Right lobe of liver (tissue), 6 donors: ENCODE results near the gene ARL15. TPM values are rescaled to one million over a fixed set of nuclear protein-coding genes. Genes with fewer than 3 reads are reported as not detected.

ENCODE experiments used
- ATAC-seq, 4 donors: fragments of 200-7000 bp; cut with Tn5 transposase; one replicate each; pipeline ENCODE4 v1.9.1; 2020; ENCODE audit warnings: mild to moderate bottlenecking in 4 of 4, moderate library complexity in 4 of 4
- DNase-seq, 3 donors: peaks; one replicate each; pipeline ENCODE4 v3.0.0-alpha.2; 2020
- H3K27ac ChIP-seq, 3 donors: fragments of 200-600 bp; one replicate each; pipeline ENCODE4 v1.8.0; 2022
- H3K27me3 ChIP-seq, 2 donors: fragments of 200-600 bp; one replicate each; pipeline ENCODE4 v1.8.0; 2022
- H3K36me3 ChIP-seq, 4 donors: fragments of 200-600 bp; sonication (generic) in 1 of 4; one replicate each; pipeline versions ENCODE4 v1.5.1 to v1.8.0; 2017 to 2022; ENCODE audit warnings: control low read depth in 1 of 4
- H3K4me1 ChIP-seq, 4 donors: fragments of 200-600 bp; sonication (generic) in 1 of 4; one replicate each; pipeline versions ENCODE4 v1.5.1 to v1.8.0; 2017 to 2022; ENCODE audit warnings: control low read depth in 1 of 4
- H3K4me3 ChIP-seq, 3 donors: fragments of 200-600 bp; one replicate each; pipeline ENCODE4 v1.8.0; 2022
- H3K9me3 ChIP-seq, 4 donors: fragments of 200-600 bp; sonication (generic) in 1 of 4; one replicate each; pipeline versions ENCODE4 v1.5.1 to v1.8.0; 2017 to 2022; ENCODE audit warnings: control low read depth in 1 of 4
- CTCF ChIP-seq, 4 donors: fragments of 200-600 bp in 3 of 4; fragments of 450-650 bp in 1 of 4; IDR thresholded peaks; one replicate each; pipeline versions ENCODE4 v1.5.1 to v1.8.0; 2016 to 2022; ENCODE audit warnings: antibody characterized with exemption in 4 of 4, mild to moderate bottlenecking in 2 of 4
- POLR2A ChIP-seq: fragments of 450-650 bp; IDR thresholded peaks from one replicate; pipeline ENCODE4 v1.6.1; 2017; ENCODE audit warnings: antibody characterized with exemption, mild to moderate bottlenecking
- WGBS: methylation state at CpG from one replicate; pipeline ENCODE4 v1.1.6; 2018; ENCODE audit warnings: low coverage, low lambda C conversion rate; ENCODE audit not compliant: insufficient coverage; ENCODE audit errors: missing lambda C conversion rate; 5-methylcytosine and 5-hydroxymethylcytosine counted together
- intact Hi-C, 2 donors: fragments of 100-400 bp; cut with DNase I; formaldehyde crosslinking; loops; one replicate each; pipeline versions ENCODE4 v1.11.2 to v1.14.1; 2022
- total RNA-seq, 6 experiments: library from RNA; depleted of rRNA in 2 of 6; stranded (reverse); fragments of >200 nt in 2 of 6; fragmentation: NEBNext Ultra II Directional in 3 of 6; extraction: Animal tissue kit (Norgen Biotek cat#: 25700) in 3 of 6; gene quantifications; one replicate each; pipeline versions ENCODE4 v1.1.0 to v1.2.4, GENCODE V29; 2016 to 2023
- donor health status: DM: no; HTN: yes; CAD: no.
- donor health status: DM: no; HTN: no; CAD: no.
- donor health status: DM: no; HTN: no; CAD: no.
- donor health status: DM: no; HTN: yes; CAD: no.
- donor health status: DM: no; HTN: yes; CAD: no.

The ARL15 gene
- total RNA-seq, 6 experiments from 2014 or later, result 6.3 to 16.5 (median 9.6) TPM

GRCh38 chr5:53972314-53972713 is 338.1 kb downstream of the ARL15 start:
- ATAC-seq, result peak in 3 of 4 donors; percentile 53 to 77 (median 64)
- Histone ChIP-seq H3K9me3 (no peaks in the 10 kb centered on the region), H3K27ac (no peak overlapping the region), H3K27me3 (no peaks in the 10 kb centered on the region), H3K4me1 (peaks cover 0 to 4% (median 0%) of the 10 kb centered on the region in 4 donors), H3K4me3 (no peak overlapping the region), H3K36me3 (no peaks in the 10 kb centered on the region)
- 50% methylated on average over 4 of the region's 4 CpGs for WGBS
- intact Hi-C loops, result no loop called here
- TF ChIP-seq POLR2A (no peak), CTCF (IDR thresholded peaks at IDR 0.05) (no peak)
- no peak for DNase-seq

- TF ChIP-seq POLR2A (no peak), CTCF (IDR thresholded peaks at IDR 0.05) (no peak)
- intact Hi-C loops, result no loop called here
- no peak for ATAC-seq
- peaks cover 0 to 4% (median 0%) of the 10 kb centered on the region in 4 donors for H3K4me1 ChIP-seq
- no peaks in the 10 kb centered on the region for H3K36me3 ChIP-seq
- H3K27me3 ChIP-seq, result no peaks in the 10 kb centered on the region
- H3K4me3 ChIP-seq, result no peak overlapping the region
- DNase-seq, result no peak
- no peak overlapping the region for H3K27ac ChIP-seq
- no peaks in the 10 kb centered on the region for H3K9me3 ChIP-seq
Measured at GRCh38 chr5:53971551-53971950, 338.8 kb downstream of the ARL15 start.

- no peaks in the 10 kb centered on the region for H3K36me3 ChIP-seq
- H3K27me3 ChIP-seq, result no peaks in the 10 kb centered on the region
- intact Hi-C loops, result no loop called here
- H3K27ac ChIP-seq, result no peak overlapping the region
- WGBS, result 65% methylated on average over 2 of the region's 2 CpGs
- no peak for DNase-seq
- ATAC-seq, result no peak
- H3K9me3 ChIP-seq, result no peaks in the 10 kb centered on the region
- no peak for TF ChIP-seq POLR2A
- TF ChIP-seq CTCF (IDR thresholded peaks at IDR 0.05), result no peak
- H3K4me1 ChIP-seq, result peaks cover 0 to 4% (median 0%) of the 10 kb centered on the region in 4 donors
- no peak overlapping the region for H3K4me3 ChIP-seq
Measured at GRCh38 chr5:53971131-53971530, 339.2 kb downstream of the ARL15 start.

- Histone ChIP-seq H3K4me3 (no peak overlapping the region), H3K36me3 (no peaks in the 10 kb centered on the region), H3K27ac (no peak overlapping the region), H3K27me3 (no peaks in the 10 kb centered on the region), H3K9me3 (no peaks in the 10 kb centered on the region), H3K4me1 (peaks cover 0 to 4% (median 0%) of the 10 kb centered on the region in 4 donors)
- DNase-seq (no peak), ATAC-seq (no peak)
- 97% methylated on average over 3 of the region's 3 CpGs for WGBS
- intact Hi-C loops, result no loop called here
- no peak for TF ChIP-seq POLR2A
- TF ChIP-seq CTCF (IDR thresholded peaks at IDR 0.05), result no peak
Measured at GRCh38 chr5:53970475-53970874, 339.9 kb downstream of the ARL15 start.

GRCh38 chr5:53969176-53969730 is 341.1 kb downstream of the ARL15 start:
- no peaks in the 10 kb centered on the region for H3K9me3 ChIP-seq
- H3K27me3 ChIP-seq, result no peaks in the 10 kb centered on the region
- H3K36me3 ChIP-seq, result no peaks in the 10 kb centered on the region
- intact Hi-C loops, result no loop called here
- ATAC-seq, result no peak
- H3K27ac ChIP-seq, result no peak overlapping the region
- TF ChIP-seq CTCF (IDR thresholded peaks at IDR 0.05) (no peak), POLR2A (no peak)
- H3K4me1 ChIP-seq, result peaks cover 0 to 4% (median 0%) of the 10 kb centered on the region in 4 donors
- H3K4me3 ChIP-seq, result no peak overlapping the region
- no peak for DNase-seq
- 76% methylated on average over 2 of the region's 2 CpGs for WGBS
